HEK293T (cell line): ENCODE data around the gene NDOR1.

ENCODE experiments used
- CTCF ChIA-PET: fragments of 350-600 bp; formaldehyde crosslinking; extraction: SDS; loops from one replicate; lab custom pipeline; 2021; ENCODE audit warnings: antibody characterized with exemption, inconsistent platforms; lab: Yijun Ruan, JAX
- POLR2A ChIA-PET: fragments of 350-600 bp; formaldehyde crosslinking; extraction: SDS; loops from one replicate; lab custom pipeline; 2020; ENCODE audit warnings: antibody characterized with exemption, inconsistent platforms; lab: Yijun Ruan, JAX
- DNase-seq: peaks from one replicate; pipeline ENCODE4 v3.0.0; 2012; ENCODE audit warnings: mixed read lengths; ENCODE audit errors: extremely low spot score
- ARNT ChIP-seq: fragments of 450-650 bp; IDR thresholded peaks from 2 replicates; pipeline ENCODE4 v1.6.1; 2017; ENCODE audit warnings: mild to moderate bottlenecking
- BHLHE40 ChIP-seq: fragments of 450-650 bp; IDR thresholded peaks from 2 replicates; pipeline ENCODE4 v1.6.1; 2016; ENCODE audit warnings: mild to moderate bottlenecking, moderate library complexity, borderline replicate concordance
- CTBP1 ChIP-seq: fragments of 450-650 bp; IDR thresholded peaks from 2 replicates; pipeline ENCODE4 v1.6.1; 2016; ENCODE audit warnings: borderline replicate concordance
- ELF4 ChIP-seq: fragments of 450-650 bp; IDR thresholded peaks from 2 replicates; pipeline ENCODE4 v1.6.1; 2017; ENCODE audit warnings: antibody characterized with exemption
- FOXA1 ChIP-seq: fragments of 450-650 bp; IDR thresholded peaks from 2 replicates; pipeline ENCODE4 v1.6.1; 2016; ENCODE audit warnings: mild to moderate bottlenecking
- FOXK2 ChIP-seq: fragments of 450-650 bp; IDR thresholded peaks from 2 replicates; pipeline ENCODE4 v1.6.1; 2016; ENCODE audit warnings: mild to moderate bottlenecking
- FOXM1 ChIP-seq: fragments of 450-650 bp; IDR thresholded peaks from 2 replicates; pipeline ENCODE4 v1.6.1; 2017; ENCODE audit warnings: mild to moderate bottlenecking, borderline replicate concordance
- HDGF ChIP-seq: fragments of 450-650 bp; IDR thresholded peaks from 2 replicates; pipeline ENCODE4 v1.6.1; 2017; ENCODE audit warnings: antibody characterized with exemption, borderline replicate concordance
- L3MBTL2 ChIP-seq: fragments of 450-650 bp; conservative IDR thresholded peaks from 2 replicates; pipeline ENCODE4 v1.6.1; 2016; ENCODE audit warnings: mild to moderate bottlenecking
- LEF1 ChIP-seq: fragments of 450-650 bp; IDR thresholded peaks from 2 replicates; pipeline ENCODE4 v1.6.1; 2017; ENCODE audit warnings: mild to moderate bottlenecking, borderline replicate concordance
- NFRKB ChIP-seq: fragments of 450-650 bp; IDR thresholded peaks from 2 replicates; pipeline ENCODE4 v1.6.1; 2016; ENCODE audit warnings: mild to moderate bottlenecking, moderate library complexity
- PKNOX1 ChIP-seq: fragments of 450-650 bp; IDR thresholded peaks from 2 replicates; pipeline ENCODE4 v1.6.1; 2016
- SP1 ChIP-seq: fragments of 450-650 bp; IDR thresholded peaks from 2 replicates; pipeline ENCODE4 v1.6.1; 2017
- SUZ12 ChIP-seq: fragments of 450-650 bp; IDR thresholded peaks from 2 replicates; pipeline ENCODE4 v1.6.1; 2016; ENCODE audit warnings: mild to moderate bottlenecking
- TARDBP ChIP-seq: fragments of 450-650 bp; IDR thresholded peaks from 2 replicates; pipeline ENCODE4 v1.6.1; 2016
- ZNF384 ChIP-seq: fragments of 450-650 bp; IDR thresholded peaks from 2 replicates; pipeline ENCODE4 v1.6.1; 2016

Gene NDOR1

GRCh38 chr9:137192448-137192780, 13.1 kb upstream of the NDOR1 start:
- no peak for DNase-seq
- POLR2A ChIA-PET, result interaction anchor here (1.5 to 1.7 kb wide), 3 partner anchors 13 to 106 kb away, joined by 4 to 6 read pairs (median 5); partner anchors contain the start of genes MAN1B1, NDOR1 and TMEM203
- CTCF ChIA-PET, result interaction anchor here (0.6 kb wide), 1 partner anchor 688 kb away, joined by 3 read pairs; no protein-coding TSS in a partner anchor
- no peak for TF ChIP-seq HDGF

DNA sequence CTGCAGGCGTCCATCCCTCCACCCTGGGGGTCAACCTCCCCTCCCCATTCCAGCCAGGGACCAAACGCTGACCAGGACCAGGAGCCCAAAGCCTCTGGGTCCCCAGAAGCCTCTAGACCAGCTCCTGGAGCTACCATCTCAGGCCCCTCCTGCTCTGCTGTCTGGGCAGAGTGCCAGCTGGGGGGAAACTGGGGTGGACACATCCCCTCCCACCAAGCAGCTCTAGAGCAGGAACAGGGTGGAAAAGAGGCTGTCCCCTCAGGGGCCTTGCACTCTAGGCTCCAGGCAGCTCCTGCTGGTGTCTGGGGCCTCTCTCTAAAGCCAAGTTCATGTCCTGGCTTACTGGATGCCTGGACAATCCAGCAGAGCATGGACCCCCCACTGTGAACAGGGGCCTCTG, 12.6 kb upstream of the NDOR1 start:
- POLR2A ChIA-PET, result interaction anchor here (1.5 to 1.7 kb wide), 2 partner anchors 63 to 106 kb away, joined by 4 to 5 read pairs; partner anchors contain the start of gene MAN1B1
- TF ChIP-seq L3MBTL2 (no peak), TARDBP (no peak), FOXK2 (no peak), HDGF (no peak), LEF1 (no peak), FOXA1 (no peak), ZNF384 (no peak), SP1 (no peak), ARNT (no peak), ELF4 (no peak), PKNOX1 (no peak), BHLHE40 (no peak), SUZ12 (no peak)
- CTCF ChIA-PET, result no interaction called here
- no peak for DNase-seq

DNA sequence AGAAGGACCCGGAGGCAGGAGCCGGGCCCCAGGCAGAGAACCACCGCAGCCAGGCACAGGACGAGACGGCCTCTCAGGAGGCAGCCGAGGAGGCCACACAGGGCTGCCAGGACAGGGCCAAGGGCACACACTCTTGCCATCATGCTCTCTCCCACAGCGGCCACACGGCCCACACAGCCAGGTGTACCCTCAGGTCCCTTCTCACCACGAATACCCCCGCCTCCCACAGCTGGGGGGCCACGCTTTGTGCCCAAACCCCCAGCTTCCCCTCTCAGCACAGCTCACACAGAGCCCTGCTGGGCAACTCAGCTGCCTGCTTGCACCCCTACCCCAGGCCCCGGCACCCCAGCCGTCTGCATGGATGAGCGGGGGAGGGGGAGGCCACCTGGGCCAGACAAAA, 11.7 kb upstream of the NDOR1 start:
- TF ChIP-seq SP1 (no peak), CTBP1 (no peak), ARNT (no peak), PKNOX1 (no peak), HDGF (no peak), BHLHE40 (no peak), FOXM1 (no peak), L3MBTL2 (no peak), SUZ12 (no peak), NFRKB (no peak), ZNF384 (no peak), TARDBP (no peak), ELF4 (no peak), LEF1 (no peak), FOXA1 (no peak), FOXK2 (no peak)
- CTCF ChIA-PET, result no interaction called here
- DNase-seq, result no peak
- POLR2A ChIA-PET, result interaction anchor here (1.6 to 1.7 kb wide), 2 partner anchors 44 to 64 kb away, joined by 3 to 5 read pairs; no protein-coding TSS in a partner anchor

DNA sequence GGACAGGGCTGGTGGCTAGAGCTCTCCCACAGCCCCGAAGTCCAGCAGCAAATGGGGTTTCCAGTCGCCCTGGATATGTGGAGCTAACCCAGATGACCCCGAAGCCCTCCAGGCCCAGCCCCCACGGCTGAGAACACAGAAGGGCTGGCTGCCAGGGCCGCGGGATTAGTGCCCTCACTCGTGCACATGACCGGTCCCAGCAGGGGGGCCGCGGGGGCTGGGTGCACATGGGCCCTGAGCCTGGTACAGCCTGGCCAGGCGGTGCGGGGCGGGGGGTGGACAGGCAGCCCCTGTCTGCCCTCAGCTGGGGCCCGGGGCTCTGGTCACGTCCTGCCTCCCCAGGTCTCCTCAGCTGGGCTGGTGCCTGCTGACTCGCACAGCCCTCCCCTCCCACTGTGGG, 11.1 kb upstream of the NDOR1 start:
- ChIA-PET CTCF (no interaction called here), POLR2A (interaction anchor here (0.9 to 1.6 kb wide), 5 partner anchors 21 to 65 kb away, joined by 3 to 9 read pairs (median 4); partner anchors contain the start of gene TUBB4B)
- DNase-seq, result no peak
- TF ChIP-seq PKNOX1, result no peak
- no peak for TF ChIP-seq ARNT
- TF ChIP-seq SP1, result no peak
- TF ChIP-seq SUZ12, result no peak
- no peak for TF ChIP-seq CTBP1
- TF ChIP-seq L3MBTL2, result no peak
- no peak for TF ChIP-seq NFRKB
- no peak for TF ChIP-seq ZNF384
- TF ChIP-seq TARDBP, result no peak
- TF ChIP-seq LEF1, result no peak
- no peak for TF ChIP-seq ELF4
- TF ChIP-seq FOXA1, result no peak
- TF ChIP-seq FOXM1, result no peak
- TF ChIP-seq BHLHE40, result no peak
- TF ChIP-seq HDGF, result no peak

DNA sequence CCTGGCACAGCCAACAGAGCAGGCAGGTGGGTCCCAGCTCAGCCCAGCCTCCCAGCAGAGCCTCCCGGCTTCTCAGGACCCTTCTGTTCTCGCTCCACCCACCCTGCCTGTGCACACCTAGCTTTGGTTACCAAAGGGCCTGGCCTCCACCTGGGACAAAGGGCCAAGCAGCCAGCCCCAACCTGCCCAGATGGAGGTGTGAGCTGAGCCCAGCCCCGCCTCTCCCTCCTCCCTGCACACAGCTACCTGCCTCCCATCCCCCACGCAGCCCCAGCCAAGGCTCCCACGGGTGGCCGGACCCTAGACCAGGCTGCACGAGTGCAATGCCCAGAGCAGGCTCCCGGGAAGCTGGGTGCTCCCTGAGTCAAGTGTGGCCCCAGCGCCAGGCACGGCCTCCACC, 10.6 kb upstream of the NDOR1 start:
- DNase-seq, result no peak

More for the DNA sequence above, 10.6 kb upstream of the NDOR1 start:
- POLR2A ChIA-PET, result interaction anchor here (0.9 to 1.6 kb wide), 6 partner anchors 10 to 65 kb away, joined by 3 to 9 read pairs (median 4); partner anchors contain the start of gene TUBB4B
- TF ChIP-seq SP1 (no peak), PKNOX1 (no peak), ELF4 (no peak), BHLHE40 (no peak), HDGF (no peak), FOXM1 (no peak), NFRKB (no peak), LEF1 (no peak)
- CTCF ChIA-PET, result no interaction called here
